B cell (primary cell): Measurements from ENCODE around the gene NCMAP. TPM values are rescaled to one million over a fixed set of nuclear protein-coding genes. Genes with fewer than 3 reads are reported as not detected.

ENCODE experiments used
- ATAC-seq: fragments of 200-7000 bp; cut with Tn5 transposase; one replicate; pipeline ENCODE4 v1.10.0; 2021; ENCODE audit warnings: low read depth, mild to moderate bottlenecking, moderate number of reproducible peaks, moderate library complexity
- CTCF ChIA-PET: fragments of 350-600 bp; sonication (Branson Sonifier 250); formaldehyde crosslinking; loops from one replicate; lab custom pipeline; 2021; ENCODE audit warnings: antibody characterized with exemption, inconsistent platforms; lab: Charles Lee
- POLR2A ChIA-PET: fragments of 350-600 bp; sonication (Branson Sonifier 250); formaldehyde crosslinking; loops from one replicate; lab custom pipeline; 2021; ENCODE audit warnings: antibody characterized with exemption; lab: Charles Lee
- DNase-seq: peaks from one replicate; pipeline ENCODE4 v3.0.0; 2013
- H2AFZ ChIP-seq: 2 replicates; pipeline ENCODE4 v1.6.1; 2012; ENCODE audit warnings: mild to moderate bottlenecking, low read depth, low read length; ENCODE audit not compliant: insufficient read depth, poor library complexity, severe bottlenecking
- H3K27ac ChIP-seq, 2 donors: 1 replicate in 1 of 2; 2 replicates in 1 of 2; pipeline ENCODE4 v1.5.1; 2012 to 2013; ENCODE audit warnings: low read length in 2 of 2, mild to moderate bottlenecking in 2 of 2, moderate library complexity in 1 of 2
- H3K27me3 ChIP-seq, 4 experiments: fragments of 200-600 bp in 1 of 4; sonication (generic) in 1 of 4; replicated peaks in 1 of 4; 1 replicate in 2 of 4; 2 replicates in 2 of 4; pipeline versions ENCODE4 v1.6.1 to v1.7.0; 2013 to 2016; ENCODE audit warnings: low read length in 3 of 4, mild to moderate bottlenecking in 2 of 4, mixed read lengths in 1 of 4, moderate library complexity in 1 of 4; ENCODE audit not compliant: insufficient read depth in 4 of 4, control insufficient read depth in 3 of 4; ENCODE audit errors: control extremely low read depth in 1 of 4
- H3K36me3 ChIP-seq, 2 experiments: replicated peaks in 1 of 2; 1 replicate in 1 of 2; 2 replicates in 1 of 2; pipeline versions ENCODE4 v1.6.1 to v1.7.1; 2013; ENCODE audit warnings: low read length in 1 of 2; ENCODE audit not compliant: insufficient read depth in 2 of 2, control insufficient read depth in 1 of 2; ENCODE audit errors: control extremely low read depth in 1 of 2, extremely low read depth in 1 of 2
- H3K4me1 ChIP-seq, 2 donors: fragments of 200-600 bp in 1 of 2; sonication (generic) in 1 of 2; 1 replicate in 1 of 2; 2 replicates in 1 of 2; pipeline versions ENCODE4 v1.5.1 to v1.6.1; 2013 to 2017; ENCODE audit warnings: low read length in 2 of 2; ENCODE audit not compliant: control insufficient read depth in 2 of 2, insufficient read depth in 2 of 2
- H3K4me2 ChIP-seq: replicated peaks from 2 replicates; pipeline ENCODE3; 2012; ENCODE audit warnings: mild to moderate bottlenecking, low read depth, low read length; ENCODE audit not compliant: poor library complexity, severe bottlenecking
- H3K4me3 ChIP-seq, 5 experiments: fragments of 200-600 bp in 1 of 5; sonication (generic) in 1 of 5; 1 replicate in 3 of 5; 2 replicates in 2 of 5; pipeline versions ENCODE4 v1.5.1 to v1.7.0; 2011 to 2016; ENCODE audit warnings: low read length in 4 of 5, mild to moderate bottlenecking in 4 of 5, low read depth in 2 of 5, control low read depth in 1 of 5, moderate library complexity in 1 of 5; ENCODE audit not compliant: insufficient read depth in 1 of 5; ENCODE audit errors: control extremely low read depth in 1 of 5, extremely low read depth in 1 of 5
- H3K79me2 ChIP-seq: fragments of 200-600 bp; sonication (generic); one replicate; pipeline ENCODE4 v1.6.0; 2016; ENCODE audit warnings: low read length; ENCODE audit not compliant: control insufficient read depth, insufficient read depth
- H3K9ac ChIP-seq: fragments of 200-600 bp; sonication (generic); 2 replicates; pipeline ENCODE4 v1.6.1; 2017; ENCODE audit warnings: mild to moderate bottlenecking, low read length, moderate library complexity
- H3K9me3 ChIP-seq, 3 donors: one replicate each; pipeline versions ENCODE4 v1.6.1 to v1.7.1; 2013; ENCODE audit warnings: low read length in 2 of 3; ENCODE audit not compliant: control insufficient read depth in 2 of 3, insufficient read depth in 1 of 3; ENCODE audit errors: control extremely low read depth in 1 of 3
- H4K20me1 ChIP-seq: 2 replicates; pipeline ENCODE4 v1.6.0; 2012; ENCODE audit warnings: mild to moderate bottlenecking, low read length; ENCODE audit not compliant: insufficient read depth, control insufficient read depth, poor library complexity, severe bottlenecking
- H3K27ac Mint-ChIP-seq: one replicate; pipeline ENCODE4 v1.8.0; 2021; ENCODE audit warnings: mixed read lengths
- H3K27me3 Mint-ChIP-seq: one replicate; pipeline ENCODE4 v1.8.0; 2021; ENCODE audit warnings: mixed read lengths
- H3K4me1 Mint-ChIP-seq: one replicate; pipeline ENCODE4 v1.8.0; 2021; ENCODE audit warnings: mixed read lengths
- H3K4me3 Mint-ChIP-seq: one replicate; pipeline ENCODE4 v1.8.0; 2021; ENCODE audit warnings: mixed read lengths
- H3K9me3 Mint-ChIP-seq: one replicate; pipeline ENCODE4 v1.8.0; 2022; ENCODE audit warnings: mixed read lengths; ENCODE audit not compliant: insufficient read depth
- EZH2 ChIP-seq: IDR thresholded peaks from 2 replicates; pipeline ENCODE4 v1.6.1; 2012; ENCODE audit warnings: borderline replicate concordance, low read depth, mild to moderate bottlenecking, moderate library complexity, low read length; ENCODE audit not compliant: insufficient read depth, poor library complexity, severe bottlenecking
- WGBS: methylation state at CpG from one replicate; pipeline ENCODE4 v1.1.5; 2013; ENCODE audit warnings: missing lambda C conversion rate; ENCODE audit not compliant: insufficient coverage; 5-methylcytosine and 5-hydroxymethylcytosine counted together
- intact Hi-C: fragments of 100-400 bp; cut with micrococcal nuclease; formaldehyde crosslinking; loops from one replicate; pipeline ENCODE4 v1.10.0; 2022
- polyA minus RNA-seq: library from RNA; depleted of rRNA, polyadenylated mRNA; stranded (reverse); fragments of >200 nt; gene quantifications from 2 replicates; pipeline ENCODE4 v1.2.3, GENCODE V29; 2012
- polyA plus RNA-seq: library from polyadenylated mRNA; depleted of rRNA; stranded (reverse); fragments of >200 nt; gene quantifications from 2 replicates; pipeline ENCODE4 v1.2.3, GENCODE V29; 2012
- total RNA-seq, 2 donors: library from RNA; stranded (reverse); fragments of 120-200 nt in 1 of 2; gene quantifications; 1 replicate in 1 of 2; 2 replicates in 1 of 2; pipeline versions ENCODE4 v1.2.3 to v1.2.4, GENCODE V29; 2013 to 2022
- TF ChIP-seq, protein P1 (sequence below): fragments of 200-600 bp; IDR thresholded peaks from one replicate; pipeline ENCODE4 v1.8.0; 2022; ENCODE audit warnings: antibody characterized with exemption, mild to moderate bottlenecking

The NCMAP gene
- total RNA-seq: not detected in 2 replicates
- total RNA-seq (2013): not detected
- polyA plus RNA-seq: not detected in 2 replicates
- not detected in 2 replicates for polyA minus RNA-seq

DNA sequence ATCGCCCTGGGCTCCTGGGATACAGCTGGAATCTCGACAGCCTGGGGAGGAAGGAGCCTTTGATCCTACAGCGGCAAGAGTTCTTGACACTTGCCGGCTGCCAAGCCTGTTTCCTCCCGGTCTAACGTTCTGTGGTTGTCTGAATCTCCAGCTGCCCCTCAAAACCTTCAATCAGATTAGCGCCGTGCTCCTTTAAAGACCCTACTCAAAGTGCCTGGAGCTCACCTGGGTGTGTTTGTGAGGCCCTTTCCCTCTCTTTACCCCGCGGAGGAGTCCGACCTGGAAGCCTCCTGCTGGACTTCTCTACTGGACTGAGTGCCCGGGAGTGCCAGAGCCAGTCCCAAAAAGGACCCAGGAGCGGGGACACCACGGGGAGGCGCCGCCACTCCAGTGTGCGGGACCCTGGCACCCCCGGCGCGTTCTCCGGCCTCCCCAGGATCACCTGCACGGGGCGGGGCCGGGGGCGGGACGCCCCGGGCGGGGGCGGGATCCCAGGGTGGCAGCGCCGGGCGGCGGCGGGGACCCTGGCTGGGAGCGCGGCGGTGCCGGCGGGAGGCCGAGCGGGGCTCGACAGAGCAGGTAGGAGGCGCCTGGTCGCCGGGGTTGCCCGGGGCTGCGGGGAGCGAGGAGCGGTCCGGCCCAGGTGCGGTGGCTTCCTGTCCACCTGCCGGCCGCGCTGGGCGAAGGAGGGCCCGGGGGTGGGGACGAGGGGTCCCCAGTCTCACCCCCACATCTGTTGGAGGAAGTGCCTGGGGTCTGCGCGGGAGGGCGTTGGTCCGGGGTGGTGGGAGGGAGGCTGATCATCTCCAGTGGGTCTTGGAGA is at the start of gene NCMAP:
TSS of gene NCMAP (plus strand) at position 497 of the 823 bp plus-strand sequence. CDS start 39,344 bp downstream, outside the sequence.
- no peak for TF ChIP-seq EZH2
- intact Hi-C loops: loop anchor here (2.0 kb wide), 1 partner anchor 15 kb away; no protein-coding TSS in a partner anchor

DNA sequence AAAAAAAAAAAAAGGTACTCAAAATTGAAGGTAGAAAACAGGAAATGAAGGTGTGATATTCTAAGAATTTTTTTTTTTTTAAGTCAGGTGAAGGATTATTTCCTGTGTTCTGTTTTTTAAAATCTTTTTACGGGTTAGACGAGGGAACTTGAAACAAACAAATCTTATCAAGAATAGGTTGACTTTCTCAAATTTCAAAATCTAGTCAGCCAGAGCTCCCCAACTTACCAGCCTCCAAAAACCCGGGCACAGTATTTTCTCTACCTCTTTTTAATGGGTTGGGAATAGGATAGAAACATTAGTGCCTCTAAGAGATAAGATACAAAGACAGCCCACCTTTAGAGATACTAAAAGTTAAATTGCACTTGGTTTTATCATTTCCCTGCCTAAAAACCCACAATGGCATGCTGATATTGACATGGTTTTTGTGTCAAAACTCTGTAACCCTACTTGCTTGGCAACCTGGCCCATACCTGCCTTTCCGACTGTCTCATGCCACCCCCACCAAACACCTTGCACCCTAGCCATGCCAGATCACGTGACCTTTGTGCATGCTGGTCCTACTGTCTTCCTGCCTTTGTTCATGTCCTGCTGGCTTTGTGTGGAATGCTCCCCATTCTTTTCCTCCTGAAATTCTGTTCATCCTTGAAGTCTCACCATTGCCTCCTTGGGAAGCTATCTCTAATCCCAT is 49.1 kb upstream of the NCMAP start:
- CTCF ChIA-PET: interaction anchor here (1.1 kb wide), 1 partner anchor 307 kb away, joined by 4 read pairs; no protein-coding TSS in a partner anchor
- ATAC-seq: no peak
- Histone ChIP-seq H3K9me3 (no peaks in the 10 kb centered on the region), H3K4me1 (peaks cover 29 to 32% of the 10 kb centered on the region in 2 donors), H4K20me1 (peaks cover 13% of the 10 kb centered on the region), H3K9ac (no peak overlapping the region), H3K27me3 (no peaks in the 10 kb centered on the region), H2AFZ (no peak overlapping the region), H3K36me3 (peaks cover 0 to 4% of the 10 kb centered on the region in 2 experiments), H3K4me3 (no peak overlapping the region), H3K4me2 (peak overlapping the region; percentile 54), H3K27ac (peak overlapping the region in 1 of 2 donors; percentile 45), H3K79me2 (peaks cover 85% of the 10 kb centered on the region)
- H3K4me1 Mint-ChIP-seq: peaks cover 50% of the 10 kb centered on the region
- no peak for TF ChIP-seq EZH2
- TF ChIP-seq, protein P1, sequence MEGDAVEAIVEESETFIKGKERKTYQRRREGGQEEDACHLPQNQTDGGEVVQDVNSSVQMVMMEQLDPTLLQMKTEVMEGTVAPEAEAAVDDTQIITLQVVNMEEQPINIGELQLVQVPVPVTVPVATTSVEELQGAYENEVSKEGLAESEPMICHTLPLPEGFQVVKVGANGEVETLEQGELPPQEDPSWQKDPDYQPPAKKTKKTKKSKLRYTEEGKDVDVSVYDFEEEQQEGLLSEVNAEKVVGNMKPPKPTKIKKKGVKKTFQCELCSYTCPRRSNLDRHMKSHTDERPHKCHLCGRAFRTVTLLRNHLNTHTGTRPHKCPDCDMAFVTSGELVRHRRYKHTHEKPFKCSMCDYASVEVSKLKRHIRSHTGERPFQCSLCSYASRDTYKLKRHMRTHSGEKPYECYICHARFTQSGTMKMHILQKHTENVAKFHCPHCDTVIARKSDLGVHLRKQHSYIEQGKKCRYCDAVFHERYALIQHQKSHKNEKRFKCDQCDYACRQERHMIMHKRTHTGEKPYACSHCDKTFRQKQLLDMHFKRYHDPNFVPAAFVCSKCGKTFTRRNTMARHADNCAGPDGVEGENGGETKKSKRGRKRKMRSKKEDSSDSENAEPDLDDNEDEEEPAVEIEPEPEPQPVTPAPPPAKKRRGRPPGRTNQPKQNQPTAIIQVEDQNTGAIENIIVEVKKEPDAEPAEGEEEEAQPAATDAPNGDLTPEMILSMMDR: no peak
- WGBS: 97% methylated on average over 2 of the region's 5 CpGs
- peak overlapping the region; percentile 17 for H3K4me3 Mint-ChIP-seq
- intact Hi-C loops: no loop called here
- POLR2A ChIA-PET: no interaction called here
- H3K9me3 Mint-ChIP-seq: no peaks in the 10 kb centered on the region
- no peaks in the 10 kb centered on the region for H3K27me3 Mint-ChIP-seq
- peak overlapping the region; percentile 8 for H3K27ac Mint-ChIP-seq
- DNase-seq: no peak

More for the DNA sequence above, at the start of gene NCMAP:
- peaks cover 0 to 5% (median 0%) of the 10 kb centered on the region in 3 donors for H3K9me3 ChIP-seq
- peak within 1 kb of the TSS in 4 of 5 experiments; percentile 25 to 68 (median 49) for H3K4me3 ChIP-seq
- 1% methylated on average over 49 of the region's 61 CpGs for WGBS
- no peak within 1 kb of the TSS for H3K27ac ChIP-seq
- peaks cover 21% of the 10 kb centered on the region for H3K27me3 Mint-ChIP-seq
- H3K4me3 Mint-ChIP-seq: peak within 1 kb of the TSS; percentile 89
- POLR2A ChIA-PET: interaction anchor here (0.6 kb wide), 1 partner anchor 56 kb away, joined by 7 read pairs; no protein-coding TSS in a partner anchor
- H3K9ac ChIP-seq: peak within 1 kb of the TSS; percentile 70
- H3K36me3 ChIP-seq: no peaks in the 10 kb centered on the region
- H3K4me2 ChIP-seq: peak within 1 kb of the TSS; percentile 98
- H3K79me2 ChIP-seq: no peaks in the 10 kb centered on the region
- peaks cover 19% of the 10 kb centered on the region for H3K4me1 Mint-ChIP-seq
- CTCF ChIA-PET: interaction anchor here (1.1 to 2.3 kb wide), 3 partner anchors 19 to 31 kb away, joined by 3 to 7 read pairs (median 4); no protein-coding TSS in a partner anchor
- no peaks in the 10 kb centered on the region for H3K9me3 Mint-ChIP-seq
- peak; percentile 48 for DNase-seq
- H4K20me1 ChIP-seq: no peaks in the 10 kb centered on the region
- H2AFZ ChIP-seq: peak within 1 kb of the TSS; percentile 86
- peaks cover 0 to 34% (median 9%) of the 10 kb centered on the region in 4 experiments for H3K27me3 ChIP-seq
- peak; percentile 66 for ATAC-seq
- H3K4me1 ChIP-seq: peaks cover 11 to 18% of the 10 kb centered on the region in 2 donors
- H3K27ac Mint-ChIP-seq: peak within 1 kb of the TSS; percentile 65
